Neural cell (in vitro differentiated cells): ENCODE data around the gene DBNDD2.

Experiments used
- CTCF ChIP-seq: fragments of 450-650 bp; IDR thresholded peaks from 2 replicates; pipeline ENCODE4 v1.5.1; 2014; ENCODE audit warnings: antibody characterized with exemption, mild to moderate bottlenecking, moderate library complexity; ENCODE audit not compliant: poor library complexity, severe bottlenecking
- EP300 ChIP-seq: fragments of 450-650 bp; conservative IDR thresholded peaks from 2 replicates; pipeline ENCODE4 v1.6.1; 2014; ENCODE audit warnings: antibody characterized with exemption, mild to moderate bottlenecking, moderate library complexity; ENCODE audit not compliant: poor library complexity, severe bottlenecking
- RAD21 ChIP-seq: fragments of 450-650 bp; conservative IDR thresholded peaks from 2 replicates; pipeline ENCODE4 v1.6.1; 2014; ENCODE audit warnings: antibody characterized with exemption, mild to moderate bottlenecking, moderate library complexity

GRCh38 chr20:45415822-45416637, 7.9 kb downstream of the DBNDD2 start, which contains the start of gene PIGT:
- peak; percentile 6 for TF ChIP-seq CTCF
- TF ChIP-seq RAD21 = peak; percentile 35
- peak; percentile 21 for TF ChIP-seq EP300
